ENCODE data around the gene ARID3B.

- TF ChIP-seq CTCF (conservative IDR thresholded peaks at IDR 0.05; ENCODE audit: low read length) (no peak), EZH2phosphoT487 (IDR thresholded peaks at IDR 0.05; ENCODE audit: borderline replicate concordance, low read depth, low read length) (no peak)
These were observed 53.4 kb downstream of the ARID3B start for GRCh38 chr15:74594455-74594854.
